8988T (cell line): ENCODE measurements around the gene HPDL.

Source experiments
- DNase-seq: peaks from one replicate; pipeline ENCODE4 v3.0.0; 2011

The HPDL gene

GRCh38 chr1:45325851-45326506 lies 716 bp upstream of the HPDL start:
- DNase-seq = no peak

- DNase-seq = no peak
These were observed 1.2 kb downstream of the HPDL start for GRCh38 chr1:45327644-45328515.

GRCh38 chr1:45328680-45329079 lies 2.0 kb downstream of the HPDL start:
- DNase-seq = no peak

GRCh38 chr1:45329445-45329844 lies 2.8 kb downstream of the HPDL start:
- no peak for DNase-seq

- DNase-seq = no peak
These were observed 5.0 kb downstream of the HPDL start for GRCh38 chr1:45331436-45332345.

- DNase-seq = no peak
These were observed 5.6 kb downstream of the HPDL start for GRCh38 chr1:45332346-45332720.

GRCh38 chr1:45334308-45335245 lies 7.9 kb downstream of the HPDL start:
- no peak for DNase-seq

- no peak for DNase-seq
These were observed 9.2 kb downstream of the HPDL start for GRCh38 chr1:45335855-45336324.

GRCh38 chr1:45337630-45338325 lies 11.1 kb downstream of the HPDL start:
- DNase-seq = no peak

GRCh38 chr1:45339789-45340558 lies 13.3 kb downstream of the HPDL start, which contains the start of the genes MUTYH and TOE1:
TSS of gene MUTYH (minus strand) at chr1:45340440. CDS start at chr1:45334505, 5,935 bp downstream.
TSS of gene TOE1 (plus strand) at chr1:45340170. CDS start at chr1:45340253, 83 bp downstream.
- peak; percentile 78 for DNase-seq

- no peak for DNase-seq
These were observed 14.2 kb downstream of the HPDL start for GRCh38 chr1:45340816-45341466.

- DNase-seq = no peak
These were observed 17.8 kb downstream of the HPDL start for GRCh38 chr1:45344499-45344898.

- DNase-seq = no peak
These were observed 18.3 kb downstream of the HPDL start for GRCh38 chr1:45345014-45345413.

GRCh38 chr1:45346473-45346872 lies 19.8 kb downstream of the HPDL start:
- no peak for DNase-seq

GRCh38 chr1:45348020-45348419 lies 21.3 kb downstream of the HPDL start:
- no peak for DNase-seq

GRCh38 chr1:45348609-45348965 lies 21.9 kb downstream of the HPDL start:
- no peak for DNase-seq

- no peak for DNase-seq
These were observed 22.4 kb downstream of the HPDL start for GRCh38 chr1:45348966-45349677.

GRCh38 chr1:45351508-45351907 lies 24.8 kb downstream of the HPDL start:
- no peak for DNase-seq

GRCh38 chr1:45353685-45354084 lies 27.0 kb downstream of the HPDL start:
- DNase-seq = no peak
